NCI-H128 (cell line): ENCODE measurements around the gene MTMR12.

ENCODE experiments used
- DNase-seq: peaks from one replicate; lab custom pipeline; 2025; ENCODE audit not compliant: unreplicated experiment; lab: John Stamatoyannopoulos, UW

The MTMR12 gene

GRCh38 chr5:32277798-32278197, 34.9 kb downstream of the MTMR12 start:
- no peak for DNase-seq

GRCh38 chr5:32276173-32276853, 36.4 kb downstream of the MTMR12 start:
- no peak for DNase-seq

- DNase-seq: no peak
Observed at GRCh38 chr5:32275396-32275741, 37.4 kb downstream of the MTMR12 start.

GRCh38 chr5:32274548-32275395, 38.0 kb downstream of the MTMR12 start:
- no peak for DNase-seq

- DNase-seq: no peak
Observed at GRCh38 chr5:32273821-32274220, 38.9 kb downstream of the MTMR12 start.

GRCh38 chr5:32272746-32273145, 40.0 kb downstream of the MTMR12 start:
- DNase-seq: no peak

GRCh38 chr5:32270946-32271345, 41.8 kb downstream of the MTMR12 start:
- DNase-seq: no peak

GRCh38 chr5:32270178-32270577, 42.6 kb downstream of the MTMR12 start:
- no peak for DNase-seq

GRCh38 chr5:32265902-32266301, 46.8 kb downstream of the MTMR12 start:
- no peak for DNase-seq

- DNase-seq: no peak
Observed at GRCh38 chr5:32264957-32265572, 47.7 kb downstream of the MTMR12 start.

GRCh38 chr5:32263684-32264083, 49.1 kb downstream of the MTMR12 start:
- DNase-seq: no peak

GRCh38 chr5:32261198-32261597, 51.5 kb downstream of the MTMR12 start:
- DNase-seq: no peak

- no peak for DNase-seq
Observed at GRCh38 chr5:32259033-32259432, 53.7 kb downstream of the MTMR12 start.

GRCh38 chr5:32258424-32258823, 54.3 kb downstream of the MTMR12 start:
- DNase-seq: no peak

- no peak for DNase-seq
Observed at GRCh38 chr5:32255540-32255900, 57.2 kb downstream of the MTMR12 start.

GRCh38 chr5:32254881-32255539, 57.7 kb downstream of the MTMR12 start:
- no peak for DNase-seq

- no peak for DNase-seq
Observed at GRCh38 chr5:32251871-32252458, 60.8 kb downstream of the MTMR12 start.

- no peak for DNase-seq
Observed at GRCh38 chr5:32249668-32250067, 63.1 kb downstream of the MTMR12 start.

- DNase-seq: no peak
Observed at GRCh38 chr5:32245742-32246141, 67.0 kb downstream of the MTMR12 start.

- DNase-seq: no peak
Observed at GRCh38 chr5:32244017-32244416, 68.7 kb downstream of the MTMR12 start.

- DNase-seq: no peak
Observed at GRCh38 chr5:32241034-32241783, 71.5 kb downstream of the MTMR12 start.
